Measurements from ENCODE around the gene HACD1. TPM values are rescaled to one million over a fixed set of nuclear protein-coding genes. Genes with fewer than 3 reads are reported as not detected.
A peak's percentile ranks its signal among the peaks of the same experiment; 100 is the strongest.

The HACD1 gene
- total RNA-seq, 2 donors from 2014 or later = 4.2 to 5.4 TPM

DNA sequence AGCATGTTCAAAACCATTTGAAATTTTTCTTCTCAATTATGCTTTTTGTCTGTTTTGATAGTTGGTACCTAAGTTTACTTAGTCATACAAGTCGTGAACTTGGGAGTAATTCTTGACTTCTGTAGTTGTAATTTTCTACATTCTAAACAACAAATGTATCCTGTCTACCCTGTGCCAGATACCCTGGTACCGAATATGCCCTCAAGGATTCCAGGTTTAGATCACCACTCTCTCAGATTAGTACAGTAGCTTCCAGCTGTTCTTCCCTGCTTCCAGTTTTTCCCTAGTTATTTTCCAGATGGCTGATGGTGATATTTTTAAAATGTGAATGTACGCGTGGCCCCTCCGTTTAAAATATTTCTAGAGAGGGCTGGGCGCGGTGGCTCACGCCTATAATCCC lies 33.2 kb upstream of the HACD1 start:
- peak overlapping the region; percentile 32 to 59 for H3K4me3 Mint-ChIP-seq
- peak overlapping the region; percentile 75 for H3K27ac Mint-ChIP-seq
- no peak for ATAC-seq (replicated peaks in 1 of 2)
- peaks cover 8 to 11% of the 10 kb centered on the region in 2 donors for H3K9me3 Mint-ChIP-seq
- peaks cover 90% of the 10 kb centered on the region for H3K4me1 Mint-ChIP-seq (ENCODE audit: low read depth)
- no peak for DNase-seq
- H3K36me3 Mint-ChIP-seq (ENCODE audit: insufficient read depth in 2 of 2) = peaks cover 25 to 54% of the 10 kb centered on the region in 2 donors
- H3K27me3 Mint-ChIP-seq (ENCODE audit: low read depth) = no peaks in the 10 kb centered on the region

DNA sequence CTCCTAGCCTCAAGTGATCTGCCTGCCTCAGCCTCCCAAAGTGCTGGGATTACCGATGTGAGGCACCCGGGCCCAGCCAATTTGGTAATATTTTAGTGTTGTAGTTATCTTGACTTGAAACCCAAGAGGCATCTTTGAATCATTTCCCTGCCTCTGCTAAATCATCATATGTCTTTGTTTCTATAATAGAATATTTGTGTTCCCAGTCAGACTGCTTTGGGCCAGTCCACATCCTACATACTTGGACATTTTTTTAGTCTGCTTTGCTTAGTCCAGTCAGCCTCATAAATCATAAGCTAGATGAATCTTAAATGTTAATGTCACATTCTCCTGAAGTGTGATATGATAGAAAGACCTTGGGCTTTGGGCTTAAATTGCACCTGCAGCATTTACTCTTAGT lies 32.7 kb upstream of the HACD1 start:
- Mint-ChIP-seq H3K4me3 (peak overlapping the region; percentile 32 to 59), H3K36me3 (ENCODE audit: insufficient read depth in 2 of 2) (peaks cover 23 to 52% of the 10 kb centered on the region in 2 donors), H3K27ac (peak overlapping the region; percentile 75), H3K9me3 (peaks cover 6 to 8% of the 10 kb centered on the region in 2 donors), H3K4me1 (ENCODE audit: low read depth) (peaks cover 87% of the 10 kb centered on the region), H3K27me3 (ENCODE audit: low read depth) (no peaks in the 10 kb centered on the region)
- no peak for ATAC-seq (replicated peaks in 1 of 2)
- DNase-seq = no peak

GRCh38 chr10:17649052-17649451 lies 31.9 kb upstream of the HACD1 start:
- H3K4me3 Mint-ChIP-seq = peak overlapping the region; percentile 69 to 75
- ATAC-seq (replicated peaks in 1 of 2) = no peak
- H3K27ac Mint-ChIP-seq = peak overlapping the region; percentile 89
- no peak for DNase-seq
- peaks cover 82% of the 10 kb centered on the region for H3K4me1 Mint-ChIP-seq (ENCODE audit: low read depth)
- peaks cover 28 to 59% of the 10 kb centered on the region in 2 donors for H3K36me3 Mint-ChIP-seq (ENCODE audit: insufficient read depth in 2 of 2)
- H3K27me3 Mint-ChIP-seq (ENCODE audit: low read depth) = no peaks in the 10 kb centered on the region
- peaks cover 6 to 8% of the 10 kb centered on the region in 2 donors for H3K9me3 Mint-ChIP-seq

GRCh38 chr10:17648243-17649035 lies 31.3 kb upstream of the HACD1 start:
- H3K9me3 Mint-ChIP-seq = peaks cover 6% of the 10 kb centered on the region in 2 donors
- DNase-seq = peak; percentile 81 to 83
- peak; percentile 49 to 54 for ATAC-seq (replicated peaks in 1 of 2)
- peaks cover 76% of the 10 kb centered on the region for H3K4me1 Mint-ChIP-seq (ENCODE audit: low read depth)
- H3K27ac Mint-ChIP-seq = peak overlapping the region; percentile 43
- peak overlapping the region; percentile 69 to 75 for H3K4me3 Mint-ChIP-seq
- peaks cover 28 to 57% of the 10 kb centered on the region in 2 donors for H3K36me3 Mint-ChIP-seq (ENCODE audit: insufficient read depth in 2 of 2)
- no peaks in the 10 kb centered on the region for H3K27me3 Mint-ChIP-seq (ENCODE audit: low read depth)

GRCh38 chr10:17647326-17647725 lies 30.2 kb upstream of the HACD1 start:
- peaks cover 21 to 48% of the 10 kb centered on the region in 2 donors for H3K36me3 Mint-ChIP-seq (ENCODE audit: insufficient read depth in 2 of 2)
- no peaks in the 10 kb centered on the region for H3K27me3 Mint-ChIP-seq (ENCODE audit: low read depth)
- DNase-seq = no peak
- H3K4me1 Mint-ChIP-seq (ENCODE audit: low read depth) = peaks cover 76% of the 10 kb centered on the region
- peak overlapping the region; percentile 85 for H3K27ac Mint-ChIP-seq
- no peak for ATAC-seq (replicated peaks in 1 of 2)
- peak overlapping the region; percentile 69 to 76 for H3K4me3 Mint-ChIP-seq
- H3K9me3 Mint-ChIP-seq = peaks cover 4 to 5% of the 10 kb centered on the region in 2 donors

- H3K27ac Mint-ChIP-seq = peak overlapping the region; percentile 96
- DNase-seq (peak; percentile 15 to 24), ATAC-seq (replicated peaks in 1 of 2) (peak; percentile 68)
- peaks cover 21 to 34% of the 10 kb centered on the region in 2 donors for H3K36me3 Mint-ChIP-seq (ENCODE audit: insufficient read depth in 2 of 2)
- peaks cover 4 to 5% of the 10 kb centered on the region in 2 donors for H3K9me3 Mint-ChIP-seq
- no peaks in the 10 kb centered on the region for H3K27me3 Mint-ChIP-seq (ENCODE audit: low read depth)
- H3K4me3 Mint-ChIP-seq = peak overlapping the region; percentile 99
- H3K4me1 Mint-ChIP-seq (ENCODE audit: low read depth) = peaks cover 64% of the 10 kb centered on the region
Observed at GRCh38 chr10:17645621-17646345, 28.6 kb upstream of the HACD1 start.

DNA sequence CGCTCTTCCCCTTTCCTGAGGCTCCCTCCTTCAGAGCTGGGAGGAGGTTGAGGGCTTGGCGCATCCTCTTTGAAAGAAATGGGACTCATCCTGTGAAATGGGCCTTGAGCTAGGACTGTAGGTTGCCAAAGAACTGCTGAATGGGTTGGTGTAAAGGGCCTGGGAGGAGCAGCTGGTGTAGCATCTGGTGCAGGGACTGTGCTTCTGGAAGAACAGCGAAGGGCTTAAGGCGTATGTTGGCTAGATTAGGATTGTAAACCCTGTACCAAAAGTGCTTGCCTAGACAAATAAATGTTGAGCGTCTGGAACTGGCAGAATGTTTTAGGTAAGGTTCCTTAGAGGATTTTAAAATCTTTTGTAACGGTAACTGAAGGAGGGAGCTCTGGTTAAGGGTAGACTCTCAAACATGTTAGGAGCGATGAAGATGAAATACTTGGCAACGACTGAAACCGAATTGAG lies 27.3 kb upstream of the HACD1 start:
- Mint-ChIP-seq H3K27me3 (ENCODE audit: low read depth) (no peaks in the 10 kb centered on the region), H3K4me1 (ENCODE audit: low read depth) (peaks cover 51% of the 10 kb centered on the region), H3K4me3 (peak overlapping the region; percentile 99), H3K27ac (peak overlapping the region; percentile 100), H3K36me3 (ENCODE audit: insufficient read depth in 2 of 2) (peaks cover 18 to 25% of the 10 kb centered on the region in 2 donors), H3K9me3 (peaks cover 4 to 5% of the 10 kb centered on the region in 2 donors)
- ATAC-seq (replicated peaks in 1 of 2) = peak; percentile 2 to 6
- peak in 1 of 2 donors; percentile 14 for DNase-seq

- DNase-seq = peak; percentile 94 to 95
- H3K4me3 Mint-ChIP-seq = peak within 1 kb of the TSS; percentile 99
- H3K4me1 Mint-ChIP-seq (ENCODE audit: low read depth) = peaks cover 45% of the 10 kb centered on the region
- H3K27me3 Mint-ChIP-seq (ENCODE audit: low read depth) = no peaks in the 10 kb centered on the region
- H3K9me3 Mint-ChIP-seq = peaks cover 4 to 5% of the 10 kb centered on the region in 2 donors
- H3K27ac Mint-ChIP-seq = peak within 1 kb of the TSS; percentile 100
- peaks cover 18 to 23% of the 10 kb centered on the region in 2 donors for H3K36me3 Mint-ChIP-seq (ENCODE audit: insufficient read depth in 2 of 2)
- peak; percentile 79 to 80 for ATAC-seq (replicated peaks in 1 of 2)
Observed at GRCh38 chr10:17643755-17644484, 26.7 kb upstream of the HACD1 start, which contains the start of gene STAM. Gene STAM, plus strand, starts transcription at chr10:17644151. Its CDS starts 189 bp downstream, at chr10:17644340.

- peak overlapping the region; percentile 100 for H3K27ac Mint-ChIP-seq
- H3K36me3 Mint-ChIP-seq (ENCODE audit: insufficient read depth in 2 of 2) = peaks cover 15 to 23% of the 10 kb centered on the region in 2 donors
- H3K9me3 Mint-ChIP-seq = peaks cover 4 to 5% of the 10 kb centered on the region in 2 donors
- peak overlapping the region; percentile 99 for H3K4me3 Mint-ChIP-seq
- no peaks in the 10 kb centered on the region for H3K27me3 Mint-ChIP-seq (ENCODE audit: low read depth)
- H3K4me1 Mint-ChIP-seq (ENCODE audit: low read depth) = peaks cover 40% of the 10 kb centered on the region
- no peak for DNase-seq
- ATAC-seq (replicated peaks in 1 of 2) = peak; percentile 3 to 4
Observed at GRCh38 chr10:17643339-17643754, 26.2 kb upstream of the HACD1 start.

DNA sequence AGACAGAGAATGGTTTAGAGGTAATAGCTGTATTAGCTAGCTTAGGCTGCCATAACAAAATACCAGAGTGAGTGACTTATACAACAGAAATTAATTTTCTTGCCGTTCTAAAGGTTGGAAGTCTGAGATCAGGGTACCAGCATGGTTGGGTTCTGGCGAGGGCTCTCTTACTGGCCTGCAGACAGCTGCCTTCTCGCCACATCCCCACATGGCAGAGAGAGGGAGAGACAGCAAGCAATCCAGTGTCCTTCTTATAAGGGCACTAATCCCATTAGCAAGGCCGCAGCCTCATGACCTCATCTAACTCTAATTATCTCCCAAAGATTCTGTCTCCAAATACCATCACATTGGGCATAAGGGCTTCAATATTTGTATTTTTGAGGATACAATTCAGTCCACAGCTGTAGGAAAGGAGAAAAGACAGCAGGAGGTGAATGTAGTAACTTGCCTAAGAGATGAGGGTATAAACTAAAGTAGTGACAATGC lies 23.2 kb upstream of the HACD1 start:
- DNase-seq = no peak
- H3K4me3 Mint-ChIP-seq = no peak overlapping the region
- peaks cover 14% of the 10 kb centered on the region for H3K4me1 Mint-ChIP-seq (ENCODE audit: low read depth)
- no peaks in the 10 kb centered on the region for H3K27me3 Mint-ChIP-seq (ENCODE audit: low read depth)
- ATAC-seq (replicated peaks in 1 of 2) = no peak
- H3K27ac Mint-ChIP-seq = no peak overlapping the region
- no peaks in the 10 kb centered on the region for H3K9me3 Mint-ChIP-seq
- H3K36me3 Mint-ChIP-seq (ENCODE audit: insufficient read depth in 2 of 2) = peaks cover 8 to 13% of the 10 kb centered on the region in 2 donors

DNA sequence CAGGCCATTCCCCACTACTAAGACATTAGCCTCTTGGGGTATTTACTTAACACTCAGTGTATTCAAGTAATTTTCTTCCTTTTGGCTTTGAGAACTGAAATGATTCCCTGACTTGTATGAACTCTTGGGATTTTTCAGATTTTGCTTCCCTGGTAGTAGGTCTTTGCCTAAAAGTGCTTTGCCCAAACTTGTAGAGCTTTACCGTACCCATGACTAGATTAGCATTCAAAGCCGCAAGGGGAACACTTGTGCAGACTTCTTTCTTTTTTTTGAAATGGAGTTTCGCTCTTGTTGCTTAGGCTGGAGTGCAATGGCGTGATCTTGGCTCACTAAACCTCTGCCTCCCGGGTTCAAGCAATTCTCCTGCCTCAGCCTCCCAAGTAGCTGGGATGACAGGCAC lies 20.7 kb upstream of the HACD1 start:
- Mint-ChIP-seq H3K9me3 (no peaks in the 10 kb centered on the region), H3K4me1 (ENCODE audit: low read depth) (peaks cover 9% of the 10 kb centered on the region), H3K27ac (no peak overlapping the region), H3K4me3 (no peak overlapping the region), H3K27me3 (ENCODE audit: low read depth) (no peaks in the 10 kb centered on the region), H3K36me3 (ENCODE audit: insufficient read depth in 2 of 2) (no peaks in the 10 kb centered on the region)
- DNase-seq (no peak), ATAC-seq (replicated peaks in 1 of 2) (no peak)

- DNase-seq (no peak), ATAC-seq (replicated peaks in 1 of 2) (no peak)
- H3K4me3 Mint-ChIP-seq = no peak overlapping the region
- no peaks in the 10 kb centered on the region for H3K36me3 Mint-ChIP-seq (ENCODE audit: insufficient read depth in 2 of 2)
- H3K4me1 Mint-ChIP-seq (ENCODE audit: low read depth) = no peaks in the 10 kb centered on the region
- H3K27me3 Mint-ChIP-seq (ENCODE audit: low read depth) = no peaks in the 10 kb centered on the region
- no peaks in the 10 kb centered on the region for H3K9me3 Mint-ChIP-seq
- no peak overlapping the region for H3K27ac Mint-ChIP-seq
Observed at GRCh38 chr10:17633353-17633752, 16.2 kb upstream of the HACD1 start.

Data from activated T-cell treated with anti-CD3 and anti-CD28 coated beads, Interleukin-2, amount 50 U/mL, for 72 hours (primary cell).